HCT116 (cell line): Measurements from ENCODE around the gene NRROS. TPM values are rescaled to one million over a fixed set of nuclear protein-coding genes. Genes with fewer than 3 reads are reported as not detected.
A peak's percentile ranks its signal among the peaks of the same experiment; 100 is the strongest.

Experiments
- ATAC-seq: fragments of 200-7000 bp; cut with Tn5 transposase; 2 replicates; pipeline ENCODE4 v1.9.1; 2020; ENCODE audit warnings: mild to moderate bottlenecking, moderate library complexity
- BruUV-seq: library from RNA; stranded (reverse); fragments of 400-500 nt; replicated peaks from 2 replicates; lab custom pipeline; 2021; lab: Mats Ljungman, UMichigan
- CTCF ChIA-PET: fragments of 300-600 bp; sonication (Branson Sonifier 250); formaldehyde crosslinking; loops from one replicate; lab custom pipeline; 2021; ENCODE audit warnings: antibody characterized with exemption; lab: Charles Lee
- POLR2A ChIA-PET: fragments of 300-600, 350-600 bp; sonication (Branson Sonifier 250); formaldehyde crosslinking; loops from one replicate; lab custom pipeline; 2021; ENCODE audit warnings: antibody characterized with exemption; lab: Charles Lee
- RAD21 ChIA-PET, 2 experiments: fragments of 300-600 bp; sonication (Branson Sonifier 250); formaldehyde crosslinking; loops; one replicate each; lab custom pipeline; 2023; ENCODE audit warnings: low total read pairs in 2 of 2; ENCODE audit not compliant: uncharacterized antibody in 2 of 2, unreplicated experiment in 2 of 2, low non-redundant PET in 1 of 2; lab: Charles Lee
- DNase-seq: peaks from one replicate; pipeline ENCODE4 v3.0.0-alpha.2; 2010; ENCODE audit warnings: low read depth, low spot score
- H2AFZ ChIP-seq: fragments of 200-600 bp; shearing (Covaris generic), sonication (generic); 2 replicates; pipeline ENCODE4 v1.6.1; 2017; ENCODE audit warnings: low read depth, mixed run types, mixed read lengths, antibody characterized with exemption, low read length; ENCODE audit not compliant: poor library complexity, severe bottlenecking
- H3K27ac ChIP-seq: 2 replicates; pipeline ENCODE4 v1.5.1; 2012; ENCODE audit warnings: low read depth, low read length
- H3K27me3 ChIP-seq: fragments of 200-600 bp; sonication (generic); 2 replicates; pipeline ENCODE4 v1.6.1; 2016; ENCODE audit warnings: mixed run types, low read length, mixed read lengths; ENCODE audit not compliant: insufficient read depth
- H3K36me3 ChIP-seq, 2 experiments: fragments of 200-500 bp in 1 of 2; fragments of 200-600 bp in 1 of 2; sonication (Bioruptor generic) in 1 of 2; sonication (generic) in 1 of 2; 2 replicates each; pipeline versions ENCODE4 v1.5.1 to v1.6.1; 2014 to 2016; ENCODE audit warnings: low read length in 2 of 2, inconsistent platforms in 1 of 2, mixed read lengths in 1 of 2, mixed run types in 1 of 2; ENCODE audit not compliant: insufficient read depth in 2 of 2, control insufficient read depth in 1 of 2
- H3K4me1 ChIP-seq, 2 experiments: fragments of 200-600 bp in 1 of 2; sonication (generic) in 1 of 2; 2 replicates each; pipeline versions ENCODE4 v1.5.1 to v1.6.1; 2012 to 2017; ENCODE audit warnings: low read length in 2 of 2, inconsistent platforms in 1 of 2, mild to moderate bottlenecking in 1 of 2, mixed read lengths in 1 of 2, mixed run types in 1 of 2, moderate library complexity in 1 of 2; ENCODE audit not compliant: insufficient read depth in 2 of 2, control insufficient read depth in 1 of 2
- H3K4me2 ChIP-seq: fragments of 200-600 bp; sonication (generic); 2 replicates; pipeline ENCODE4 v1.6.1; 2017; ENCODE audit warnings: mixed run types, low read length, mixed read lengths
- H3K4me3 ChIP-seq, 2 experiments: fragments of 200-600 bp in 1 of 2; sonication (generic) in 1 of 2; replicated peaks in 1 of 2; 2 replicates each; pipeline ENCODE4 v1.5.1; 2011 to 2016; ENCODE audit warnings: low read length in 2 of 2, control low read depth in 1 of 2, low read depth in 1 of 2, mild to moderate bottlenecking in 1 of 2, mixed read lengths in 1 of 2, mixed run types in 1 of 2
- H3K79me2 ChIP-seq: fragments of 200-600 bp; sonication (generic); 2 replicates; pipeline ENCODE4 v1.6.1; 2017; ENCODE audit warnings: mild to moderate bottlenecking, mixed run types, low read length, moderate library complexity, mixed read lengths; ENCODE audit not compliant: insufficient read depth
- H3K9ac ChIP-seq: fragments of 200-600 bp; sonication (generic); 2 replicates; pipeline ENCODE4 v1.6.1; 2016; ENCODE audit warnings: low read length, mixed read lengths
- H3K9me2 ChIP-seq: fragments of 200-600 bp; sonication (generic), shearing (Covaris generic); 2 replicates; pipeline ENCODE4 v1.6.1; 2017; ENCODE audit warnings: mixed run types, mild to moderate bottlenecking, moderate library complexity; ENCODE audit not compliant: insufficient read depth
- H3K9me3 ChIP-seq, 2 experiments: fragments of 200-500 bp in 1 of 2; fragments of 200-600 bp in 1 of 2; sonication (Bioruptor generic) in 1 of 2; sonication (generic) in 1 of 2; 2 replicates each; pipeline ENCODE4 v1.6.1; 2014 to 2017; ENCODE audit warnings: low read length in 2 of 2, mixed read lengths in 2 of 2, inconsistent platforms in 1 of 2, low read depth in 1 of 2, mild to moderate bottlenecking in 1 of 2, mixed run types in 1 of 2, moderate library complexity in 1 of 2; ENCODE audit not compliant: control insufficient read depth in 1 of 2, insufficient read depth in 1 of 2
- H4K20me1 ChIP-seq: fragments of 200-600 bp; sonication (generic), shearing (Covaris generic); 2 replicates; pipeline ENCODE4 v1.6.1; 2017; ENCODE audit warnings: mixed run types, mild to moderate bottlenecking, moderate library complexity; ENCODE audit not compliant: insufficient read depth
- CBX3 ChIP-seq: IDR thresholded peaks from 2 replicates; pipeline ENCODE4 v1.6.1; 2012; ENCODE audit warnings: low read depth
- CEBPB ChIP-seq: IDR thresholded peaks from 2 replicates; pipeline ENCODE4 v1.6.1; 2012; ENCODE audit warnings: low read depth
- EGR1 ChIP-seq: IDR thresholded peaks from 2 replicates; pipeline ENCODE4 v1.6.1; 2012; ENCODE audit warnings: low read depth
- ELF1 ChIP-seq: IDR thresholded peaks from 2 replicates; pipeline ENCODE4 v1.6.1; 2012; ENCODE audit warnings: low read depth, borderline replicate concordance
- EZH2 ChIP-seq: fragments of 200-600 bp; sonication (generic); IDR thresholded peaks from 2 replicates; pipeline ENCODE4 v1.6.1; 2017; ENCODE audit warnings: antibody characterized with exemption, mixed run types
- EZH2phosphoT487 ChIP-seq: fragments of 200-600 bp; IDR thresholded peaks from 2 replicates; pipeline ENCODE4 v1.6.1; 2018; ENCODE audit warnings: antibody characterized with exemption, borderline replicate concordance
- FOSL1 ChIP-seq: IDR thresholded peaks from 2 replicates; pipeline ENCODE4 v1.6.1; 2012; ENCODE audit warnings: low read depth
- JUND ChIP-seq: IDR thresholded peaks from 2 replicates; pipeline ENCODE4 v1.6.1; 2012
- POLR2A ChIP-seq: IDR thresholded peaks from 2 replicates; pipeline ENCODE4 v1.7.0; 2011; ENCODE audit warnings: borderline replicate concordance; ENCODE audit not compliant: insufficient read depth, insufficient read length; ENCODE audit errors: extremely low read depth
- RAD21 ChIP-seq: IDR thresholded peaks from 2 replicates; pipeline ENCODE4 v1.6.1; 2012; ENCODE audit warnings: low read depth, mild to moderate bottlenecking
- SIN3A ChIP-seq: IDR thresholded peaks from 2 replicates; pipeline ENCODE4 v1.6.1; 2012; ENCODE audit warnings: low read depth
- SP1 ChIP-seq: IDR thresholded peaks from 2 replicates; pipeline ENCODE4 v1.6.1; 2012; ENCODE audit warnings: low read depth
- TCF7L2 ChIP-seq: IDR thresholded peaks from 2 replicates; pipeline ENCODE4 v1.7.0; 2011; ENCODE audit warnings: borderline replicate concordance, inconsistent platforms; ENCODE audit not compliant: insufficient read depth, insufficient read length; ENCODE audit errors: extremely low read depth
- YY1 ChIP-seq: IDR thresholded peaks from 2 replicates; pipeline ENCODE4 v1.6.1; 2011; ENCODE audit warnings: low read length, low read depth, moderate library complexity, mild to moderate bottlenecking; ENCODE audit not compliant: insufficient replicate concordance; ENCODE audit errors: extremely low read depth
- ZFX ChIP-seq: fragments of 450-650 bp; IDR thresholded peaks from 2 replicates; pipeline ENCODE4 v1.6.1; 2017
- ZNF274 ChIP-seq: fragments of 200-500 bp; sonication (Bioruptor generic); IDR thresholded peaks from 2 replicates; pipeline ENCODE4 v1.6.1; 2014; ENCODE audit warnings: mild to moderate bottlenecking, low read depth, low read length, inconsistent platforms
- intact Hi-C: fragments of 100-400 bp; cut with micrococcal nuclease; formaldehyde crosslinking; loops from 2 replicates; pipeline ENCODE4 v1.10.0; 2022
- total RNA-seq: library from RNA; stranded (reverse); gene quantifications from one replicate; pipeline ENCODE4 v1.2.1, GENCODE V29; 2021; ENCODE audit not compliant: unreplicated experiment
- TF ChIP-seq, protein P1 (sequence below): IDR thresholded peaks from 2 replicates; pipeline ENCODE4 v1.6.1; 2012
- TF ChIP-seq, protein P2 (sequence below), 3 experiments: fragments of 200-600 bp in 1 of 3; sonication (generic) in 1 of 3; IDR thresholded peaks in 2 of 3; conservative IDR thresholded peaks in 1 of 3; 2 replicates each; pipeline ENCODE4 v1.5.1; 2012 to 2017; ENCODE audit warnings: low read depth in 2 of 3, low read length in 2 of 3, antibody characterized with exemption in 1 of 3, borderline replicate concordance in 1 of 3, control low read depth in 1 of 3, mild to moderate bottlenecking in 1 of 3, mixed read lengths in 1 of 3, mixed run types in 1 of 3, moderate library complexity in 1 of 3; ENCODE audit not compliant: insufficient read depth in 1 of 3

The NRROS gene
- total RNA-seq, 1 experiment from 2014 or later: 0.12 TPM

DNA sequence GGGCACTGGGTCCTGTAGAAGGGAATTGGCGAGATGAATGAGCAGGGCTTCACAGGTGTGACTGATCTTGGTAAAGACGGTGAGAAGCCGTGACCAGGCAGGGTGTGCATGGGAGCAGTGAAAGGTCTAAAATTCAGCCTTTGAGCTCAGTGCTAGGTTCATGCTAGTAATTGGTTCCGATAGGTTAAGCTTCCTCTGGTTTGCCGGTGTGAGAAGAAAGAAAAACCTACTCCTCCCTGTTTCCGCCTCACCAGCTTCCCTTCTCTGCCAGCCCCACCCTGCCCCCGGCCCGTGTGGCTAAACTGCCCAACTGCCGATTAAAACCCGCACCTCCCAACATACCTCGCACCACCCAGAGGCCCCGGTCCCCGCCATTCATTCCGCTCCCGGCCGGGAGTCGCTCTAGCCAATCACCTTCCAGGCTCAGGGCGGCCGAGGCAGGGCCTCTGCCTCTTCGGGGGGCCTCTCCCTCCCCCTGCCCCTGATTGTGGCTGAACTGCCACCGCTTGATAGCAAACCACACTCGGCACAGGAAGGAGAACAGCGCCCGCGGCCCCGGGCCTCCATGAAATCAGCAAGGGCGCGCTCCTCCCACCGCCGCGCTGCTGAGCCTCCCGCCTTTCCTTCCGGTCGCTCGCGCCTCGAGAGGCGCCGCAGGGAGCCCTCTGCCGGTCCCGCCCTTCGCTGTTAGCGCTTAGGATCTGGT lies 7.3 kb upstream of the NRROS start (continued):
- TF ChIP-seq YY1 (peak; percentile 65), EGR1 (peak; percentile 1; the same call in 1 of the 2 replicates)
- TF ChIP-seq, protein P1, sequence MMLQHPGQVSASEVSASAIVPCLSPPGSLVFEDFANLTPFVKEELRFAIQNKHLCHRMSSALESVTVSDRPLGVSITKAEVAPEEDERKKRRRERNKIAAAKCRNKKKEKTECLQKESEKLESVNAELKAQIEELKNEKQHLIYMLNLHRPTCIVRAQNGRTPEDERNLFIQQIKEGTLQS: no peak

DNA sequence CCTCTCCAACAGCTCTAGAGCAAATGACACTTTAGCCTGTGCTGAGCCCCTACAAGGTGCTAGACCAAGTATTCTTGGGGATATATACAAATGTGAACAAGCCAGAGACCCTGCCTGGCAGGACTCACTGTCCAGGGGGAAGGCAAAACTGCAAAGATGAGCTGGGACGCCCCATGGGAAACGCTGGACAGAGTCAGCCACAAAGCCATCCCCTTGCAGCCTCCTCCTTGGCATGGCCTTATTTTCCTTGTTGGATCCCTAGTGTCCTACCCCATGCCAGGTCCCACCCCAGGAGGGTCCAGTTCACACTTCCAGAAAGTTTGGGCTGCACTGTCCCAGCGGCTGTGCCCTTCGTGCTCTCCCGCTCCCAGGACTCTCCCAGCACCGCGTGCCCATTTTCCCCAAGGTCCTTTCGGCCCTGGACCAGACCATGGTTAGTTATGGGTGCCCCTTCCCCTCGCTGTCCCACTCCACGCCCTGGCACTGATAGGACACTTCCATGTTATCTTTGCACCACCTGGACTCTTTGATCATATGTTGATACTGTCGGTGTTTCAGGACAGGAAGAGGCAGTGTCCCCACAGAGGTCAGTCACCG lies 5.8 kb upstream of the NRROS start:
- H2AFZ ChIP-seq: no peak overlapping the region
- H3K36me3 ChIP-seq: no peaks in the 10 kb centered on the region
- BruUV-seq: no TSS peak
- H3K9me3 ChIP-seq: no peaks in the 10 kb centered on the region
- H3K79me2 ChIP-seq: no peaks in the 10 kb centered on the region
- ChIA-PET RAD21 (no interaction called here), POLR2A (no interaction called here), CTCF (no interaction called here)
- no peak overlapping the region for H3K4me2 ChIP-seq
- H3K4me3 ChIP-seq: no peak overlapping the region
- H3K9me2 ChIP-seq: no peaks in the 10 kb centered on the region
- H3K4me1 ChIP-seq: peaks cover 2 to 14% of the 10 kb centered on the region in 2 experiments; a peak in 2 of 4 replicates
- H4K20me1 ChIP-seq: no peaks in the 10 kb centered on the region
- H3K9ac ChIP-seq: no peak overlapping the region
- no peak for ATAC-seq
- H3K27me3 ChIP-seq: no peaks in the 10 kb centered on the region
- TF ChIP-seq EZH2phosphoT487 (no peak), CBX3 (no peak), POLR2A (peak; percentile 23)
- no peak for DNase-seq
- intact Hi-C loops: no loop called here
- no peak overlapping the region for H3K27ac ChIP-seq

DNA sequence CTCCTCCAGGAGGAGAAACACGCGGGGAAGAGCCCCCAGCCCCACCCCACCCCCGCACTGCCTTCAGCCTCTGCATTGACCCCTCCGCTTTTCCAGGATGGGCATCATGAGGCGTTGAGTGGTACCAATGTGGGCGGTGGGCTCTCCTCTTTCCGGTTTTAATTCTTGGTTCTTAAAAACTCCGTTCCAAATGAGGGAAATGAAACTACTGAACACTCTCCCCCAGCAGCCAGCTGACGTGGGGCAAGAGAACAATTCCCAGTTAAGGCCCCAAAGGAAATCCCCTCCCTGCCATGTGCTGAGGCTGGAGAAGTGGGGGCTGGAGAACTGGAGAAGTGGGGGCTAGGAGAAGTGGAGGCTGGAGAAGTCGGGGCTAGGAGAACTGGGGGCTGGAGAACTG lies 5.3 kb upstream of the NRROS start:
- H3K27me3 ChIP-seq: no peaks in the 10 kb centered on the region
- H3K79me2 ChIP-seq: no peaks in the 10 kb centered on the region
- H3K4me1 ChIP-seq: peaks cover 2 to 14% of the 10 kb centered on the region in 2 experiments; a peak in 2 of 4 replicates
- no peaks in the 10 kb centered on the region for H4K20me1 ChIP-seq
- no peaks in the 10 kb centered on the region for H3K9me3 ChIP-seq
- no peak overlapping the region for H3K4me2 ChIP-seq
- no TSS peak for BruUV-seq
- H3K4me3 ChIP-seq: no peak overlapping the region
- POLR2A ChIA-PET: no interaction called here
- RAD21 ChIA-PET: no interaction called here
- no peak for ATAC-seq
- no peak overlapping the region for H3K9ac ChIP-seq
- CTCF ChIA-PET: no interaction called here
- DNase-seq: no peak
- no peaks in the 10 kb centered on the region for H3K9me2 ChIP-seq
- intact Hi-C loops: no loop called here
- no peak overlapping the region for H3K27ac ChIP-seq
- H2AFZ ChIP-seq: no peak overlapping the region
- no peaks in the 10 kb centered on the region for H3K36me3 ChIP-seq
- TF ChIP-seq ZFX: no peak
- TF ChIP-seq EZH2: no peak
- no peak for TF ChIP-seq RAD21
- TF ChIP-seq, protein P1: no peak
- TF ChIP-seq JUND: no peak
- TF ChIP-seq EZH2phosphoT487: no peak
- no peak for TF ChIP-seq FOSL1
- TF ChIP-seq EGR1: no peak
- TF ChIP-seq, protein P2, sequence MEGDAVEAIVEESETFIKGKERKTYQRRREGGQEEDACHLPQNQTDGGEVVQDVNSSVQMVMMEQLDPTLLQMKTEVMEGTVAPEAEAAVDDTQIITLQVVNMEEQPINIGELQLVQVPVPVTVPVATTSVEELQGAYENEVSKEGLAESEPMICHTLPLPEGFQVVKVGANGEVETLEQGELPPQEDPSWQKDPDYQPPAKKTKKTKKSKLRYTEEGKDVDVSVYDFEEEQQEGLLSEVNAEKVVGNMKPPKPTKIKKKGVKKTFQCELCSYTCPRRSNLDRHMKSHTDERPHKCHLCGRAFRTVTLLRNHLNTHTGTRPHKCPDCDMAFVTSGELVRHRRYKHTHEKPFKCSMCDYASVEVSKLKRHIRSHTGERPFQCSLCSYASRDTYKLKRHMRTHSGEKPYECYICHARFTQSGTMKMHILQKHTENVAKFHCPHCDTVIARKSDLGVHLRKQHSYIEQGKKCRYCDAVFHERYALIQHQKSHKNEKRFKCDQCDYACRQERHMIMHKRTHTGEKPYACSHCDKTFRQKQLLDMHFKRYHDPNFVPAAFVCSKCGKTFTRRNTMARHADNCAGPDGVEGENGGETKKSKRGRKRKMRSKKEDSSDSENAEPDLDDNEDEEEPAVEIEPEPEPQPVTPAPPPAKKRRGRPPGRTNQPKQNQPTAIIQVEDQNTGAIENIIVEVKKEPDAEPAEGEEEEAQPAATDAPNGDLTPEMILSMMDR (IDR thresholded peaks at IDR 0.05 in 2 of 3, conservative IDR thresholded peaks at IDR 0.05 in 1 of 3; ENCODE audit: borderline replicate concordance in 1 of 3, insufficient read depth in 1 of 3, low read depth in 2 of 3, low read length in 2 of 3): no peak
- TF ChIP-seq ELF1: no peak
- no peak for TF ChIP-seq SP1
- TF ChIP-seq SIN3A: no peak
- TF ChIP-seq TCF7L2: no peak
- TF ChIP-seq CEBPB: no peak
- no peak for TF ChIP-seq ZNF274
